Lung (tissue), 12 donors: Measurements from ENCODE around the gene MRTFB. TPM values are rescaled to one million over a fixed set of nuclear protein-coding genes. Genes with fewer than 3 reads are reported as not detected.

Experiments
- ATAC-seq: fragments of 200-7000 bp; cut with Tn5 transposase; one replicate; pipeline ENCODE4 v1.9.1; 2020; ENCODE audit warnings: moderate number of reproducible peaks; ENCODE audit not compliant: insufficient read depth, low FRiP score
- DNase-seq, 3 donors: peaks; one replicate each; pipeline ENCODE4 v3.0.0-alpha.2; 2013 to 2017
- H3K27ac ChIP-seq, 2 donors: one replicate each; pipeline ENCODE4 v1.5.1; 2013; ENCODE audit warnings: mild to moderate bottlenecking in 2 of 2, moderate library complexity in 2 of 2, control low read depth in 1 of 2, inconsistent platforms in 1 of 2, low read depth in 1 of 2, low read length in 1 of 2
- H3K27me3 ChIP-seq, 3 donors: one replicate each; pipeline ENCODE4 v1.5.1; 2013; ENCODE audit warnings: low read length in 2 of 3; ENCODE audit not compliant: control insufficient read depth in 3 of 3, insufficient read depth in 3 of 3
- H3K36me3 ChIP-seq, 4 donors: one replicate each; pipeline ENCODE4 v1.5.1; 2013; ENCODE audit warnings: low read length in 4 of 4, mild to moderate bottlenecking in 1 of 4, moderate library complexity in 1 of 4; ENCODE audit not compliant: control insufficient read depth in 4 of 4, insufficient read depth in 4 of 4
- H3K4me1 ChIP-seq, 5 donors: one replicate each; pipeline ENCODE4 v1.5.1; 2013; ENCODE audit warnings: low read length in 5 of 5, mild to moderate bottlenecking in 2 of 5, moderate library complexity in 1 of 5; ENCODE audit not compliant: control insufficient read depth in 5 of 5, insufficient read depth in 5 of 5
- H3K4me3 ChIP-seq: one replicate; pipeline ENCODE4 v1.5.1; 2013; ENCODE audit warnings: mild to moderate bottlenecking, control low read depth, moderate library complexity
- H3K9ac ChIP-seq, 2 donors: one replicate each; pipeline ENCODE4 v1.5.1; 2013; ENCODE audit warnings: low read length in 2 of 2, control low read depth in 1 of 2; ENCODE audit not compliant: insufficient read depth in 1 of 2
- H3K9me3 ChIP-seq, 4 donors: one replicate each; pipeline ENCODE4 v1.5.1; 2013; ENCODE audit warnings: low read length in 3 of 4, mild to moderate bottlenecking in 1 of 4, moderate library complexity in 1 of 4; ENCODE audit not compliant: control insufficient read depth in 4 of 4, insufficient read depth in 3 of 4
- WGBS, 2 donors: extraction: QIAGEN DNeasy Blood & Tissue Kit; methylation state at CpG; one replicate each; pipeline ENCODE4 v1.1.7; 2013; 5-methylcytosine and 5-hydroxymethylcytosine counted together
- polyA plus RNA-seq, 2 donors: library from polyadenylated mRNA; stranded (reverse); fragments of 200-250 nt; gene quantifications; one replicate each; pipeline ENCODE4 v1.2.1, GENCODE V29; 2013
- total RNA-seq, 2 donors: library from RNA; depleted of rRNA in 1 of 2; stranded (reverse); fragments of >200 nt in 1 of 2; gene quantifications; one replicate each; pipeline ENCODE4 v1.2.1, GENCODE V29; 2014 to 2021
- TF ChIP-seq, protein P1 (sequence below): IDR thresholded peaks from 2 replicates; pipeline ENCODE4 v1.5.1; 2012; ENCODE audit warnings: mild to moderate bottlenecking; ENCODE audit errors: control extremely low read depth, extremely low read depth
- donor health status: control.
- donor health status: control.
- donor health status: Bipolar disorder and iron deficiency.
- donor health status: healthy.
- donor health status: DM: yes; HTN: yes; CAD: no.

The MRTFB gene
- total and polyA plus RNA-seq, 4 donors = 8.8 to 50.9 (median 27.8) TPM

- no peak overlapping the region for H3K9ac ChIP-seq
- 78 to 80% methylated on average over 8 of the region's 8 CpGs for WGBS, 2 donors
- H3K27ac ChIP-seq = no peak overlapping the region
- H3K9me3 ChIP-seq = peaks cover 0 to 6% (median 1%) of the 10 kb centered on the region in 4 donors
- H3K27me3 ChIP-seq = no peaks in the 10 kb centered on the region
- no peak overlapping the region for H3K4me3 ChIP-seq
- no peaks in the 10 kb centered on the region for H3K36me3 ChIP-seq
- DNase-seq (peak in 1 of 3 donors; percentile 9), ATAC-seq (no peak)
- peaks cover 0 to 5% (median 0%) of the 10 kb centered on the region in 5 donors for H3K4me1 ChIP-seq
- TF ChIP-seq, protein P1, sequence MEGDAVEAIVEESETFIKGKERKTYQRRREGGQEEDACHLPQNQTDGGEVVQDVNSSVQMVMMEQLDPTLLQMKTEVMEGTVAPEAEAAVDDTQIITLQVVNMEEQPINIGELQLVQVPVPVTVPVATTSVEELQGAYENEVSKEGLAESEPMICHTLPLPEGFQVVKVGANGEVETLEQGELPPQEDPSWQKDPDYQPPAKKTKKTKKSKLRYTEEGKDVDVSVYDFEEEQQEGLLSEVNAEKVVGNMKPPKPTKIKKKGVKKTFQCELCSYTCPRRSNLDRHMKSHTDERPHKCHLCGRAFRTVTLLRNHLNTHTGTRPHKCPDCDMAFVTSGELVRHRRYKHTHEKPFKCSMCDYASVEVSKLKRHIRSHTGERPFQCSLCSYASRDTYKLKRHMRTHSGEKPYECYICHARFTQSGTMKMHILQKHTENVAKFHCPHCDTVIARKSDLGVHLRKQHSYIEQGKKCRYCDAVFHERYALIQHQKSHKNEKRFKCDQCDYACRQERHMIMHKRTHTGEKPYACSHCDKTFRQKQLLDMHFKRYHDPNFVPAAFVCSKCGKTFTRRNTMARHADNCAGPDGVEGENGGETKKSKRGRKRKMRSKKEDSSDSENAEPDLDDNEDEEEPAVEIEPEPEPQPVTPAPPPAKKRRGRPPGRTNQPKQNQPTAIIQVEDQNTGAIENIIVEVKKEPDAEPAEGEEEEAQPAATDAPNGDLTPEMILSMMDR = no peak
These were observed 220.2 kb downstream of the MRTFB start for GRCh38 chr16:14291286-14291685.

GRCh38 chr16:14292051-14292825 lies 221.1 kb downstream of the MRTFB start:
- Histone ChIP-seq H3K4me3 (no peak overlapping the region), H3K27ac (no peak overlapping the region), H3K4me1 (no peaks in the 10 kb centered on the region), H3K9me3 (peaks cover 0 to 6% (median 1%) of the 10 kb centered on the region in 4 donors), H3K36me3 (no peaks in the 10 kb centered on the region), H3K9ac (no peak overlapping the region), H3K27me3 (no peaks in the 10 kb centered on the region)
- ATAC-seq = no peak
- WGBS, 2 donors = 72 to 78% methylated on average over 10 of the region's 10 CpGs
- DNase-seq = no peak
- TF ChIP-seq, protein P1 = no peak

- TF ChIP-seq, protein P1 = no peak
- H3K9ac ChIP-seq = no peak overlapping the region
- H3K4me1 ChIP-seq = peaks cover 0 to 6% (median 2%) of the 10 kb centered on the region in 5 donors
- no peaks in the 10 kb centered on the region for H3K9me3 ChIP-seq
- 93 to 95% methylated on average over 3 of the region's 3 CpGs for WGBS, 2 donors
- H3K27ac ChIP-seq = no peak overlapping the region
- H3K4me3 ChIP-seq = no peak overlapping the region
- H3K36me3 ChIP-seq = no peaks in the 10 kb centered on the region
- ATAC-seq = no peak
- DNase-seq = no peak
- H3K27me3 ChIP-seq = peaks cover 0 to 5% (median 2%) of the 10 kb centered on the region in 3 donors
These were observed 225.5 kb downstream of the MRTFB start for GRCh38 chr16:14296663-14297062.
